Measurements from ENCODE around the gene SUN1. TPM values are rescaled to one million over a fixed set of nuclear protein-coding genes. Genes with fewer than 3 reads are reported as not detected.

SUN1 gene, protein sequence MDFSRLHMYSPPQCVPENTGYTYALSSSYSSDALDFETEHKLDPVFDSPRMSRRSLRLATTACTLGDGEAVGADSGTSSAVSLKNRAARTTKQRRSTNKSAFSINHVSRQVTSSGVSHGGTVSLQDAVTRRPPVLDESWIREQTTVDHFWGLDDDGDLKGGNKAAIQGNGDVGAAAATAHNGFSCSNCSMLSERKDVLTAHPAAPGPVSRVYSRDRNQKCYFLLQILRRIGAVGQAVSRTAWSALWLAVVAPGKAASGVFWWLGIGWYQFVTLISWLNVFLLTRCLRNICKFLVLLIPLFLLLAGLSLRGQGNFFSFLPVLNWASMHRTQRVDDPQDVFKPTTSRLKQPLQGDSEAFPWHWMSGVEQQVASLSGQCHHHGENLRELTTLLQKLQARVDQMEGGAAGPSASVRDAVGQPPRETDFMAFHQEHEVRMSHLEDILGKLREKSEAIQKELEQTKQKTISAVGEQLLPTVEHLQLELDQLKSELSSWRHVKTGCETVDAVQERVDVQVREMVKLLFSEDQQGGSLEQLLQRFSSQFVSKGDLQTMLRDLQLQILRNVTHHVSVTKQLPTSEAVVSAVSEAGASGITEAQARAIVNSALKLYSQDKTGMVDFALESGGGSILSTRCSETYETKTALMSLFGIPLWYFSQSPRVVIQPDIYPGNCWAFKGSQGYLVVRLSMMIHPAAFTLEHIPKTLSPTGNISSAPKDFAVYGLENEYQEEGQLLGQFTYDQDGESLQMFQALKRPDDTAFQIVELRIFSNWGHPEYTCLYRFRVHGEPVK
- 181 TPM for total RNA-seq (2021; ENCODE audit: unreplicated experiment)
- 211 and 224 TPM in 2 replicates for polyA plus RNA-seq (2012)
- Bru-seq, nascent RNA: percentile 86 among the genes with signal in this experiment
- percentile 94 among the genes with signal in this experiment for BruChase-seq, experiment 1, labeled RNA remaining after a 6-hour chase
- percentile 91 among the genes with signal in this experiment for BruChase-seq, experiment 2, labeled RNA remaining after a 2-hour chase
- long read RNA-seq, full-length matches to known transcripts: 7 of 396 reads
- long read RNA-seq, partial matches to known transcripts: 83 of 396 reads
- long read RNA-seq, other reads (novel, unspliced or antisense): 306 of 396 reads

DNA sequence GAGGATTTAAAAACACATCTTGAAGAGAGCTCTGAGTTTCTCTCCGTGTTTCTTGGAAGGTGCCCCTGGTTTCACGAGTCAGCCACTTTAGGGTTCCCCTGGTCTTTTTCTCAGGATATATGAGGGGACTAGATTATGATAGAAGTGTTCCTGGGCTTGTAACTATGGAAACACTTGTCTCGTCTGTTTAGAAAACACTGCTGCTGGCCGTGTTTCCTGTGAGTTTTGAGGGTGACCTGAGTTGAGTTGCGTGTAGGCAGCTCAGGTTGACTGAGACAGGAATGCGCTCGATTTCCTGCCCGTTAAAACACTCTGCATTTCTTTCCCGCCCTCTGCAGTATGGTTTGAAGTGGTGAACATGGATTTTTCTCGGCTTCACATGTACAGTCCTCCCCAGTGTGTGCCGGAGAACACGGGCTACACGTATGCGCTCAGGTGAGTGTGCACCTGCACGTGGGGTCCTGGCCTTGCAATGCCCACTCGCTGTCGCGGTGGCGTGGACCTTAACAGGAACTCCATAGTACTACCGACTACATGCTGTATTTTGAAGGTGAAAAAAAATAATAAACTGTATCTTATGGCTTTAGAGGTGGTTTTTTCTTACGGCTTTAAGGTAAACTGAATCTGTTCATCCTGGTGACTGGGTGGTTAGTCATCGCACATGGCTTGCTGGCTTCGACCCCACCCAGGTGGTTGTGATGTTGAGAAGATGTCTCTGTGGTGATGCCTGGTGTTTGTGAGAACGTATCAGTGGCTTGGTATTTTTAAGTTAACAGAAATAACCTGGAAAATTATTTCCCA lies at the start of gene SUN1:
Gene SUN1 (plus strand): TSS at position 310 of the 801 bp plus-strand sequence. CDS start 49 bp downstream, at position 359.
- intact Hi-C loops (cut with micrococcal nuclease): no loop called here
- peak; percentile 67 for ATAC-seq
- Histone ChIP-seq H3K79me2 (ENCODE audit: insufficient read depth, low read length) (peaks cover 93% of the 10 kb centered on the region), H3K27ac (ENCODE audit: low read depth, low read length) (peak within 1 kb of the TSS; percentile 98), H3K9me3 (ENCODE audit: control insufficient read depth in 1 of 2, insufficient read depth in 1 of 2, low read depth in 1 of 2, low read length in 2 of 2) (no peaks in the 10 kb centered on the region), H3K27me3 (ENCODE audit: insufficient read depth, low read length) (no peaks in the 10 kb centered on the region), H2AFZ (ENCODE audit: low read depth, low read length, poor library complexity, severe bottlenecking) (no peak within 1 kb of the TSS), H4K20me1 (ENCODE audit: insufficient read depth) (no peaks in the 10 kb centered on the region), H3K4me3 (replicated peaks in 1 of 2; ENCODE audit: low read depth in 1 of 2, low read length in 2 of 2) (peak within 1 kb of the TSS; percentile 31 to 45), H3K9ac (ENCODE audit: low read length) (peak within 1 kb of the TSS; percentile 75), H3K36me3 (ENCODE audit: control insufficient read depth in 1 of 2, insufficient read depth in 2 of 2, low read length in 2 of 2) (peaks cover 0 to 11% of the 10 kb centered on the region in 2 experiments; a peak in 1 of 4 replicates), H3K4me2 (ENCODE audit: low read length) (peak within 1 kb of the TSS; percentile 90), H3K9me2 (ENCODE audit: insufficient read depth) (no peaks in the 10 kb centered on the region), H3K4me1 (ENCODE audit: control insufficient read depth in 1 of 2, insufficient read depth in 2 of 2, low read length in 2 of 2) (peaks cover 46 to 80% of the 10 kb centered on the region in 2 experiments)
- DNase-seq (ENCODE audit: low read depth, low spot score): peak; percentile 87
- ChIA-PET POLR2A (interaction anchor here (1.3 kb wide), 1 partner anchor 16 kb away, joined by 6 read pairs; no protein-coding TSS in a partner anchor), RAD21 (ENCODE audit: low non-redundant PET in 1 of 2, low total read pairs in 2 of 2, uncharacterized antibody in 2 of 2, unreplicated experiment in 2 of 2) (no interaction called here), CTCF (interaction anchor here (1.7 kb wide), 1 partner anchor 41 kb away, joined by 5 read pairs; no protein-coding TSS in a partner anchor)
- no TSS peak for BruUV-seq (replicated peaks)
- TF ChIP-seq, protein P1, sequence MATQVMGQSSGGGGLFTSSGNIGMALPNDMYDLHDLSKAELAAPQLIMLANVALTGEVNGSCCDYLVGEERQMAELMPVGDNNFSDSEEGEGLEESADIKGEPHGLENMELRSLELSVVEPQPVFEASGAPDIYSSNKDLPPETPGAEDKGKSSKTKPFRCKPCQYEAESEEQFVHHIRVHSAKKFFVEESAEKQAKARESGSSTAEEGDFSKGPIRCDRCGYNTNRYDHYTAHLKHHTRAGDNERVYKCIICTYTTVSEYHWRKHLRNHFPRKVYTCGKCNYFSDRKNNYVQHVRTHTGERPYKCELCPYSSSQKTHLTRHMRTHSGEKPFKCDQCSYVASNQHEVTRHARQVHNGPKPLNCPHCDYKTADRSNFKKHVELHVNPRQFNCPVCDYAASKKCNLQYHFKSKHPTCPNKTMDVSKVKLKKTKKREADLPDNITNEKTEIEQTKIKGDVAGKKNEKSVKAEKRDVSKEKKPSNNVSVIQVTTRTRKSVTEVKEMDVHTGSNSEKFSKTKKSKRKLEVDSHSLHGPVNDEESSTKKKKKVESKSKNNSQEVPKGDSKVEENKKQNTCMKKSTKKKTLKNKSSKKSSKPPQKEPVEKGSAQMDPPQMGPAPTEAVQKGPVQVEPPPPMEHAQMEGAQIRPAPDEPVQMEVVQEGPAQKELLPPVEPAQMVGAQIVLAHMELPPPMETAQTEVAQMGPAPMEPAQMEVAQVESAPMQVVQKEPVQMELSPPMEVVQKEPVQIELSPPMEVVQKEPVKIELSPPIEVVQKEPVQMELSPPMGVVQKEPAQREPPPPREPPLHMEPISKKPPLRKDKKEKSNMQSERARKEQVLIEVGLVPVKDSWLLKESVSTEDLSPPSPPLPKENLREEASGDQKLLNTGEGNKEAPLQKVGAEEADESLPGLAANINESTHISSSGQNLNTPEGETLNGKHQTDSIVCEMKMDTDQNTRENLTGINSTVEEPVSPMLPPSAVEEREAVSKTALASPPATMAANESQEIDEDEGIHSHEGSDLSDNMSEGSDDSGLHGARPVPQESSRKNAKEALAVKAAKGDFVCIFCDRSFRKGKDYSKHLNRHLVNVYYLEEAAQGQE (IDR thresholded peaks at IDR 0.05; ENCODE audit: low read depth): no peak
- TF ChIP-seq POLR2AphosphoS5 (IDR thresholded peaks at IDR 0.05; ENCODE audit: low read depth, low read length) (peak; percentile 26; the same call in 1 of the 2 replicates), SRF (IDR thresholded peaks at IDR 0.05; ENCODE audit: low read depth) (no peak), YY1 (IDR thresholded peaks at IDR 0.05; ENCODE audit: extremely low read depth, insufficient replicate concordance, low read depth, low read length) (peak; percentile 8), SP1 (IDR thresholded peaks at IDR 0.05; ENCODE audit: low read depth) (no peak)
